Thyroid gland (tissue), 4 donors: Measurements from ENCODE around the gene DYNLT2B.

Experiments used
- POLR2A ChIP-seq, 2 donors: fragments of 450-650 bp; IDR thresholded peaks; one replicate each; pipeline ENCODE4 v1.6.1; 2017; ENCODE audit warnings: antibody characterized with exemption in 2 of 2, mild to moderate bottlenecking in 2 of 2, moderate library complexity in 1 of 2
- TF ChIP-seq, protein P1 (sequence below), 6 experiments: fragments of 200-600 bp in 3 of 6; fragments of 450-650 bp in 3 of 6; sonication (generic) in 3 of 6; IDR thresholded peaks; one replicate each; pipeline ENCODE4 v1.5.1; 2016 to 2019; ENCODE audit warnings: antibody characterized with exemption in 6 of 6, mild to moderate bottlenecking in 2 of 6, inconsistent platforms in 1 of 6, moderate library complexity in 1 of 6

- TF ChIP-seq, protein P1, sequence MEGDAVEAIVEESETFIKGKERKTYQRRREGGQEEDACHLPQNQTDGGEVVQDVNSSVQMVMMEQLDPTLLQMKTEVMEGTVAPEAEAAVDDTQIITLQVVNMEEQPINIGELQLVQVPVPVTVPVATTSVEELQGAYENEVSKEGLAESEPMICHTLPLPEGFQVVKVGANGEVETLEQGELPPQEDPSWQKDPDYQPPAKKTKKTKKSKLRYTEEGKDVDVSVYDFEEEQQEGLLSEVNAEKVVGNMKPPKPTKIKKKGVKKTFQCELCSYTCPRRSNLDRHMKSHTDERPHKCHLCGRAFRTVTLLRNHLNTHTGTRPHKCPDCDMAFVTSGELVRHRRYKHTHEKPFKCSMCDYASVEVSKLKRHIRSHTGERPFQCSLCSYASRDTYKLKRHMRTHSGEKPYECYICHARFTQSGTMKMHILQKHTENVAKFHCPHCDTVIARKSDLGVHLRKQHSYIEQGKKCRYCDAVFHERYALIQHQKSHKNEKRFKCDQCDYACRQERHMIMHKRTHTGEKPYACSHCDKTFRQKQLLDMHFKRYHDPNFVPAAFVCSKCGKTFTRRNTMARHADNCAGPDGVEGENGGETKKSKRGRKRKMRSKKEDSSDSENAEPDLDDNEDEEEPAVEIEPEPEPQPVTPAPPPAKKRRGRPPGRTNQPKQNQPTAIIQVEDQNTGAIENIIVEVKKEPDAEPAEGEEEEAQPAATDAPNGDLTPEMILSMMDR (IDR thresholded peaks at IDR 0.05), result no peak
- TF ChIP-seq POLR2A (IDR thresholded peaks at IDR 0.05), result no peak
These were observed 57.3 kb downstream of the DYNLT2B start for GRCh38 chr3:196260784-196261183.
